Skeletal muscle satellite cell (primary cell): ENCODE data around the gene SPRR5.

Experiments used
- H3K27me3 ChIP-seq: 2 replicates; pipeline ENCODE4 v1.7.0; 2013; ENCODE audit warnings: low read length; ENCODE audit not compliant: control insufficient read depth, insufficient read depth
- H3K36me3 ChIP-seq: 2 replicates; pipeline ENCODE4 v1.7.0; 2013; ENCODE audit warnings: mild to moderate bottlenecking, control low read depth, low read length; ENCODE audit not compliant: insufficient read depth
- H3K4me1 ChIP-seq: 2 replicates; pipeline ENCODE4 v1.7.0; 2013; ENCODE audit warnings: low read length; ENCODE audit not compliant: control insufficient read depth, insufficient read depth
- H3K4me2 ChIP-seq: 2 replicates; pipeline ENCODE4 v1.7.0; 2013; ENCODE audit warnings: mild to moderate bottlenecking, low read length
- H3K4me3 ChIP-seq: 2 replicates; pipeline ENCODE4 v1.7.0; 2013; ENCODE audit warnings: low read length
- H3K9ac ChIP-seq: 2 replicates; pipeline ENCODE4 v1.7.0; 2013; ENCODE audit warnings: mild to moderate bottlenecking, low read depth, low read length, moderate library complexity
- H3K9me3 ChIP-seq: replicated peaks from 2 replicates; pipeline ENCODE4 v1.7.0; 2013; ENCODE audit warnings: mild to moderate bottlenecking, control low read depth, low read length

SPRR5 gene

DNA sequence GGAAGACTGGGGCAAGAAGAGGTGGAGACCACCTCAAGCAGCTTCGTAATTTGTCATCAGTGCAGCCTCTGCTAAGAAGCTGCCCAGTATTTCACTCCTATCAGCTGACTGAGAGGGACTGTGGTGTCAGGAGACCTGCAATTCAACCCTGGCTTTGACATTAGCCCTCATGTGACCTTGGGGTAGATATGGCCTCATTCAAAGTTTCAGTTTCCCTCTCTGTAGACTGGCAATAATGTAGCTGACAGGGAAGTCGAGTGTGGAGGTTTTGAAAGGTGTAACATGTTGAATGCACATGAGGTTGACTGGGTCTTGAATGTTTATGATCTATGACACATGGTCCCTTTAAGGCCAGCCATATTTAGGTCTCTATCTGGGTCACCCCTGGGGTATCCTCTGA is 21.2 kb downstream of the SPRR5 start:
- Histone ChIP-seq H3K27me3 (no peaks in the 10 kb centered on the region), H3K4me1 (no peaks in the 10 kb centered on the region), H3K9me3 (no peaks in the 10 kb centered on the region), H3K9ac (no peak overlapping the region), H3K4me2 (no peak overlapping the region), H3K4me3 (no peak overlapping the region), H3K36me3 (no peaks in the 10 kb centered on the region)

DNA sequence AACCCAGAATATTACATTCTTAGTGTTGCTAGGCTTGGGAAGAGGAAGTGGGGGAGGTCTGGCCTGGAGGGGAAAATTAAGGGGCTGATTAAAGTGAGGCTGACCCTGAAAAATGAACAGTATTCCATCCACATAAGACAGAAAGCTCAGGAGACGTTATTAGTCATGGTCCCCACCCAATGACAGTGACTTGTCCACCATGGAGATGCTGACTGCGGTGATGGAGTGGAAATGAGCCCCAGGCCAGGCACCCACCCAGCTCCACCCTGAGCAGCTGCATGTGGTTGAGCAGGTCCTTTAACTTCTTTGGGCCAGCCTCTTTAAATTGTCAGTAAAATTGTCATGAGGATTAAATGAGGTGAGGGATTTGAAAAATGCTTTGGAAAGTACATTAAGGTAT is 22.0 kb downstream of the SPRR5 start:
- Histone ChIP-seq H3K4me1 (no peaks in the 10 kb centered on the region), H3K27me3 (no peaks in the 10 kb centered on the region), H3K36me3 (no peaks in the 10 kb centered on the region), H3K4me3 (no peak overlapping the region), H3K4me2 (no peak overlapping the region), H3K9me3 (no peaks in the 10 kb centered on the region), H3K9ac (no peak overlapping the region)

DNA sequence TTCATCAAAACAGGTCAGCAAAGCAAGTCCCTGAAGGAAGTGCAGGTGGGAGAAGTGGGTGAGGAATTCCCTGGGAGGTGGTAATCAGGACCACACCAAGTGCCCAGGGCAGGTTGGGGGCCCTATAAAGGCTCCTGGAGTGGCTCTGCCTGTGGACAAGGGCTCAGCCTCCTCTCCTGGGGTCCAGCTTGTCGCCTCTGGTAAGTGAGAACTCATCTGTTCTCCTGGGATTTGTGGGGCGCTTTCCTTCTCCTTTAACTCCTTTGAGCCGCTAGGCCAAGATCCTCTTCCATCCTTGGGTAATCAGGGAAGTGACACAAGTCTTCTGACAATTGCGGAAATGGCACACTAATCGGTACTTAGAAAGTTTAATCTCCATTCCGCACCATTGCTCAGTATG is 23.5 kb downstream of the SPRR5 start, which contains the start of gene SPRR4:
TSS of gene SPRR4 (plus strand) at position 154 of the 400 bp plus-strand sequence. CDS start 1,243 bp downstream, outside the sequence.
- no peaks in the 10 kb centered on the region for H3K9me3 ChIP-seq
- no peak within 1 kb of the TSS for H3K4me3 ChIP-seq
- no peak within 1 kb of the TSS for H3K9ac ChIP-seq
- H3K27me3 ChIP-seq = no peaks in the 10 kb centered on the region
- H3K4me2 ChIP-seq = no peak within 1 kb of the TSS
- H3K4me1 ChIP-seq = no peaks in the 10 kb centered on the region
- H3K36me3 ChIP-seq = no peaks in the 10 kb centered on the region

DNA sequence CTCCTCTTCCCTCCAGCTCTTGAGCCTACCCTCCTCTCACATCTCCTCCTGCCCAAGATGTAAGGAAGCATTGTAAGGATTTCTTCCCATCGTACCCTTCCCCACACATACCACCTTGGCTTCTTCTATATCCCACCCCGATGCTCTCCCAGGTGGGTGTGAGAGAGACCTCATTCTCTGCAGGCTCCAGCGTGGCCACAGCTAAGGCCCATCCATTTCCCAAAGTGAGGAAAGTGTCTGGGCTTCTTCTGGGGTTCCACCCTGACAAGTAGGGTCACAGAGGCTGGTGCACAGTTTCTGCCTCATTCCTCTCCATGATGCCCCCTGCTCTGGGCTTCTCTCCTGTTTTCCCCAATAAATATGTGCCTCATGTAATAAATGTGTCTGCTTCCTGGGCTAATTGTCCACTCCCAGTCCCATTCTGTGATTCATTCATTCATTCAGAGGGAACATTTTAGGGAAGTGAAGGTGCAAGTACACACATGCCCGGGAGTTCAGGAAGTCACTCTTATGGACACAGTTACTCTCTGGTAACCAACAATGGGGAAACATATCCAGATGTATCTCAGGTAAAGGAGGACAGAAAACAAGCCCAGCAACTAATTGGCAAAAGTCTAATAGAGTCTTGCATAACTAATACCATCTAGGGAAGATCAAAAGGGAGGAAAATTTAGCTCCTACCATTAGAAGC is 25.3 kb downstream of the SPRR5 start:
- no peaks in the 10 kb centered on the region for H3K36me3 ChIP-seq
- H3K9ac ChIP-seq = no peak overlapping the region
- no peaks in the 10 kb centered on the region for H3K4me1 ChIP-seq
- H3K27me3 ChIP-seq = peaks cover 3% of the 10 kb centered on the region
- H3K4me2 ChIP-seq = no peak overlapping the region
- no peaks in the 10 kb centered on the region for H3K9me3 ChIP-seq
- H3K4me3 ChIP-seq = no peak overlapping the region

DNA sequence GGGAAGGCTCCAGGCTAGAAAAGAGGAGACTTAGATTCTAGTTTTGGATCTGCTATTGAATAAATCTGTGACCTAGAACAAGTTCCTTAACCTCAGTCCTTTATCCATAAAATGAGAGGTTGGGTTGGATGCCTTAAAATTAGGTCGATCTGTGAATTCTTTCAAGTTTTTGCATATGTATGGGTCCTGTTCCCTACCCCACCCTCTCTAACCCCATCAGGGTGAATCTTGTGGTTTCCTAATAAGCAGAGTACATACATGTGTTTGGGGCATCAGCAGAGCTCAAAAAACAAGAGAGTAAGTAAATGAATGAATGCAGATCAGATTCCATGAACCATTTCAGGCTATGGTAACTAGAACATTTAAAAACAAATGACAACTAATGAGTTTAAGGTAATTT is 29.7 kb downstream of the SPRR5 start:
- Histone ChIP-seq H3K36me3 (no peaks in the 10 kb centered on the region), H3K4me2 (no peak overlapping the region), H3K9me3 (no peaks in the 10 kb centered on the region), H3K27me3 (peaks cover 9% of the 10 kb centered on the region), H3K4me3 (no peak overlapping the region), H3K4me1 (no peaks in the 10 kb centered on the region), H3K9ac (no peak overlapping the region)

DNA sequence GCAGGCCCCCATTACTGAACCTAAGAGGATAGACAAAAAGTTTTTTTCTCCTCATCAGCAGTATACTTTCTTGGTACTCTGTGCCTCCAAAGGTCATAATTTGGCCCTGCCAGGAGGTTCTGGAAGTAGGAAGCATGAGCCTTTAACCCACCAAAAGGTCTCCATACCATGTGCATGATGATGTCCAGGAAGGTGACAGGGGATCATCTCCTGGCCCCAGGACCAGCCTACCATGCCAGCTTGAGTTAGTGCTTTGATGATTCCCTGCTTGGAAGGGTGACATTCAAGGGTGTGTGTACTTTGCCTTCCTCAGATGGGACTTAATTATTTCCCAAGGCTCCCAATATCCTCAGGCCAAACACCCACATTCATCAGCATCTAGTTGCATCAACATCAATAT is 30.6 kb downstream of the SPRR5 start:
- Histone ChIP-seq H3K4me1 (no peaks in the 10 kb centered on the region), H3K36me3 (no peaks in the 10 kb centered on the region), H3K9me3 (no peaks in the 10 kb centered on the region), H3K27me3 (peaks cover 11% of the 10 kb centered on the region), H3K4me2 (no peak overlapping the region), H3K4me3 (no peak overlapping the region), H3K9ac (no peak overlapping the region)

DNA sequence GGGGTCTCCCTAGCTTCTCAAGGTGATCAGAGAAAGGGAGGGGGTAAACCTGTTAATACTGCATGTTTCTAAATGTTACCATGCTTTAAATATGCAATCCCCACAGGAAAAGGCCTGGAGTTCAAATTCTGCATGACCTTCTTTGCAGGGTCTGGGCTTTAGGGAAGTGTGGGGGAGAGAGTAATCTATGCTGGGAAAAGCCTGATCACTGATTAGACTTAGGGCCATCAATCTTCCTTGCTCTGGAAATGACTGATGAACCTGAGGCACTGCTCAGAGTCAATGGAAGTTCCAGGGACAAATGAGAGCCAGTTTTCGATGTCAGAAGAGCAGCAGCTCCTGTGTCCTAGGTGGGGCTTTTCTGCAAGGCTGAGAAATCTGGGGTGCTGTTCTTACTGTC is 33.7 kb downstream of the SPRR5 start:
- H3K9me3 ChIP-seq = no peaks in the 10 kb centered on the region
- no peaks in the 10 kb centered on the region for H3K36me3 ChIP-seq
- H3K4me3 ChIP-seq = no peak overlapping the region
- no peaks in the 10 kb centered on the region for H3K4me1 ChIP-seq
- peaks cover 21% of the 10 kb centered on the region for H3K27me3 ChIP-seq
- H3K4me2 ChIP-seq = no peak overlapping the region
- no peak overlapping the region for H3K9ac ChIP-seq

DNA sequence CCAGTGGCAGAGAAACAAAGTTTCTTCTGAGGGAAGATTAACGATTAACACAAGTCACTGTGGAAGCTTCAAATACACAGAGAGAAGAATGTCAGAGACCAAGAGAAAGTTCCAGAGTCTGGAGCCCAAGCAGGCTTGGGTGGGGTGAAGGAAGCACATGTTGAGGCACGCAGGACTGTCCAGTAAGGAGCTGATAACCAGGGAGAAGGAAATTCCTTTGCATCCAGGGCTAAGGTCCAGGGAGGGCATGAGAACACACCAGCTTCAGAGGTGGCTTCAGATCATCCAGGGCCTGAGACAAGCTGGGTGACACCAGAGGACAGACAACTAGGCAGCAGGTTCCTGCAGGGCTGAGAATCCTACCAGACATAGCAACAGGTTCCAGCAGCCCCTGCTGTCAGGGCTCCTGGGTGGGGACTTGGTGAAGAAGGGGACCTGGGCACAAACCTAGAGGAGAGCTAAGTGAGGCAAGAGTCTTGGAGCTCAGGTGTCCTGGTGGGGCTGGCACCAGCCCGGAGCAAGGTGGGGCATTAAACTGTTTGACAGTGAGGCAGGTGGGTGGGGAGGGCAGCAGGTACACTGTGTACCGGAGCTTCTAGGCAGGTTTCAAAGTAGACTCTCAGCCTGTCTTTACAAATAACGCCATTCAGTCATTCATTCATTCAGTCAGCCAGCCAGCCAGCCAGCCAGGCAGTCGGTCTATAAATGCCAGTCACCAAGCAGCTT is 34.3 kb downstream of the SPRR5 start:
- no peaks in the 10 kb centered on the region for H3K36me3 ChIP-seq
- no peak overlapping the region for H3K4me2 ChIP-seq
- H3K9ac ChIP-seq = no peak overlapping the region
- H3K4me1 ChIP-seq = no peaks in the 10 kb centered on the region
- H3K4me3 ChIP-seq = no peak overlapping the region
- peaks cover 18% of the 10 kb centered on the region for H3K27me3 ChIP-seq
- H3K9me3 ChIP-seq = no peaks in the 10 kb centered on the region

DNA sequence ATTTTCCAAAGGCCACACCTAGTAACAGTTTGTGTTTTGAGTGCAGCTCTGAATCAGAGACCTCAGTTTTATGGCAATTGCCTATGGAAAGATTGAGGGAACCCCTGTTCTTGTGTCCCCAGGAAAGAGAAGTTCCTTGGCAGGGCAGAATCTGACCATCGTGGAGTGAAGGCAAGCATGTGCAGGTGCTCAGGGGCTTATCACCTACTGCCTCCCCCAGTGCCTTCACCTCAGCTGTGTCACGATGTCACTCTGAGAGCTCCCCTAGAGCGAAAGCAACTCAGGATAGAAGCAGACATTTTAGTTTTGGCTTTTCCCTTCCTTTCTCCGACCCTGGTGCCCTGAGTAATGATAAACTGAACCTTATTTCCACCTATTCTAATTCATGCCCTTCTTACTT is 35.1 kb downstream of the SPRR5 start:
- peaks cover 18% of the 10 kb centered on the region for H3K27me3 ChIP-seq
- H3K4me3 ChIP-seq = no peak overlapping the region
- H3K36me3 ChIP-seq = no peaks in the 10 kb centered on the region
- H3K4me1 ChIP-seq = no peaks in the 10 kb centered on the region
- no peaks in the 10 kb centered on the region for H3K9me3 ChIP-seq
- H3K9ac ChIP-seq = no peak overlapping the region
- H3K4me2 ChIP-seq = no peak overlapping the region

DNA sequence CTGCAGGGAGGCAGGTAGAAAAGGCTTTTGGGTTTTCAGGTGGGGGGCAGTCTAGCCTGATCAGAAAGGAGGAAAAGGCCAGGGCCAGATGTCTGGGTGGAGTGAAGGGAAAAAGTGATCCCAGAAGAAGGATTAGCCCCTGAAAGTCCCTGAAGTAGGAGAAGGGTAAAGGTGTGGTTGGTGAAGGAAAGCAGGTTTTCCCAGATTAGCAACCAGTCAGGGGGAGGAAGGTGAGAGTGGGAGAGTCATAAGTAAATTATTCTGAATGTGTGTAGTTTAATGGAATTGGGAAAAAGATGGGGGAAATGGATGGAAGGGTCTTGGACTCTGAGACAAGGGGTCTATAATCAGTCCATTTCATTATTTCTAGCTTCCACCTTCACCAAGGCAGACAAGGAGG is 36.2 kb downstream of the SPRR5 start:
- peaks cover 18% of the 10 kb centered on the region for H3K27me3 ChIP-seq
- no peaks in the 10 kb centered on the region for H3K36me3 ChIP-seq
- no peaks in the 10 kb centered on the region for H3K4me1 ChIP-seq
- no peak overlapping the region for H3K9ac ChIP-seq
- no peak overlapping the region for H3K4me3 ChIP-seq
- H3K9me3 ChIP-seq = no peaks in the 10 kb centered on the region
- H3K4me2 ChIP-seq = no peak overlapping the region

DNA sequence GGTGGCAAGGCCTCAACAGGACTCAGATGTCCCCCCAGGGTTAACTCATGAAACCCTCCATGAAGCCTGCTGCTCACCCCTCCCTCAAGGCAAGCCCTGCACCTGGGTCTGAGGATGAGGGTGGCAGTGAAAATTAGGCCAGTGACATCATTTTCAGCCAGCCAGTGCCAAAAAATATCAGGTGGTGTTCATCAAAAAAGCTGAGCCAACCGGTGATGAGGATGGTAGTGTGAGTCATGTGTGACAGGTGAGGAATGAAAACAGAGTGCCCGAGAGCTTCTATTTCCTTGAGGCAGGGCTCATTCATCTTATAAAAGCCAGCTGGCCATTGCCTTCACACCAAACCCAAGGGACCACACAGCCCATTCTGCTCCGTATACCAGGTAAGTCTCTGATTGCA is 36.7 kb downstream of the SPRR5 start, which contains the start of gene SPRR1A:
TSS of gene SPRR1A (plus strand) at position 339 of the 400 bp plus-strand sequence. CDS start 1,150 bp downstream, outside the sequence.
- Histone ChIP-seq H3K4me3 (no peak within 1 kb of the TSS), H3K9ac (no peak within 1 kb of the TSS), H3K36me3 (no peaks in the 10 kb centered on the region), H3K9me3 (no peaks in the 10 kb centered on the region), H3K4me2 (no peak within 1 kb of the TSS), H3K27me3 (peaks cover 18% of the 10 kb centered on the region), H3K4me1 (no peaks in the 10 kb centered on the region)

DNA sequence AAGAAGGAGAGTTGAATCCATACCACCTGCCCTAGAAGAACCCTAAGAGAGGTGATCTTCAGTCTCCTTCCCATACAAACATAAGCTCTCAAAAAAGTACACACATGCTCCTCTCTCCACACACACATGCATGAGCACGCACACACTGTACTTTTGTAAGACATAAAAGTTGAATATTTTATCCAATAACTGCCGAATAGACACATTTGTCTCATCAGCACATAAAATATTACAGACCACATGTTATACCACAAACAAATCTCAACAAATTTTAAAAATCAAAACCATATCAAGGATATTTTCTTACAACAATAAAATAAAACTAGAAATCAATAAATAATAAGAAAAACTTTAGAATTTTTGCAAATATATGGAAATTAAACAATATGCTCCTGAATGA is 39.6 kb downstream of the SPRR5 start:
- Histone ChIP-seq H3K4me2 (no peak overlapping the region), H3K4me1 (no peaks in the 10 kb centered on the region), H3K9me3 (no peaks in the 10 kb centered on the region), H3K27me3 (peaks cover 17% of the 10 kb centered on the region), H3K4me3 (no peak overlapping the region), H3K36me3 (no peaks in the 10 kb centered on the region), H3K9ac (no peak overlapping the region)
